Immature natural killer cell (primary cell): ENCODE results near the gene KRT40. TPM values are rescaled to one million over a fixed set of nuclear protein-coding genes. Genes with fewer than 3 reads are reported as not detected.

ENCODE experiments used
- DNase-seq, 3 donors: peaks; one replicate each; pipeline ENCODE4 v3.0.0; 2022; ENCODE audit warnings: mixed read lengths in 1 of 3
- H3K27ac Mint-ChIP-seq, 6 donors: one replicate each; pipeline ENCODE4 v1.8.0; 2020; ENCODE audit warnings: mixed read lengths in 6 of 6, mild to moderate bottlenecking in 5 of 6, inconsistent platforms in 4 of 6, moderate library complexity in 3 of 6
- H3K27me3 Mint-ChIP-seq, 3 donors: one replicate each; pipeline ENCODE4 v1.8.0; 2020 to 2021; ENCODE audit warnings: low read depth in 3 of 3, mild to moderate bottlenecking in 3 of 3, mixed read lengths in 3 of 3, moderate library complexity in 3 of 3, inconsistent platforms in 1 of 3
- H3K36me3 Mint-ChIP-seq, 3 donors: one replicate each; pipeline ENCODE4 v1.8.0; 2020; ENCODE audit warnings: mixed read lengths in 3 of 3, inconsistent platforms in 2 of 3, mild to moderate bottlenecking in 2 of 3
- H3K4me1 Mint-ChIP-seq, 2 donors: one replicate each; pipeline ENCODE4 v1.8.0; 2020; ENCODE audit warnings: inconsistent platforms in 2 of 2, mild to moderate bottlenecking in 2 of 2, mixed read lengths in 2 of 2, moderate library complexity in 1 of 2
- H3K4me3 Mint-ChIP-seq, 5 donors: one replicate each; pipeline ENCODE4 v1.8.0; 2020; ENCODE audit warnings: mild to moderate bottlenecking in 5 of 5, mixed read lengths in 5 of 5, inconsistent platforms in 3 of 5, moderate library complexity in 3 of 5
- H3K9me3 Mint-ChIP-seq, 6 donors: one replicate each; pipeline ENCODE4 v1.8.0; 2020; ENCODE audit warnings: mild to moderate bottlenecking in 6 of 6, mixed read lengths in 6 of 6, inconsistent platforms in 4 of 6, moderate library complexity in 3 of 6
- polyA plus RNA-seq, 3 donors: library from polyadenylated mRNA; unstranded; fragments of 300-500 nt; fragmentation: Illumina TruSeq; gene quantifications; one replicate each; pipeline ENCODE4 v1.2.3, GENCODE V29; 2021

Gene KRT40
- polyA plus RNA-seq, 3 donors from 2014 or later: not detected

DNA sequence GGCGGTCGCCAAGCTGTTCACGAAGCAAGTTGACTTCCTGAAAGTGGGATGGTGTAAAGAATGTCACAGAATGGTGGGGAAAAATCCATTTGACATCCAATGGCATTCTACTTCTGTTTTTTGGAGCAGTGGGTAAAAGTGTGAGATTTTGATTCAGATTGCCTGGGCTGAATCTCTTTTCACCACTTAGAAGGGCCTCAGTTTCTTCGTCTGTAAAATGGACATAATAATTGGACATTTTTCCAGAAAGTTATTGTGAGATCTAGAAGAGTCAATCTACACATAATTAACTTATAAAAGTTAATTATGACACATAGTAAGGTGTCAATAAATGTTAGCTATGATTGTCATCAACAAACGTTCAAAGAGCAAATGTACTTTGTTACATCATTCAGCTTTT is 3.0 kb downstream of the KRT40 start:
- H3K4me3 Mint-ChIP-seq: no peak overlapping the region
- DNase-seq: no peak
- no peaks in the 10 kb centered on the region for H3K9me3 Mint-ChIP-seq
- no peaks in the 10 kb centered on the region for H3K4me1 Mint-ChIP-seq
- no peaks in the 10 kb centered on the region for H3K36me3 Mint-ChIP-seq
- no peak overlapping the region for H3K27ac Mint-ChIP-seq
- H3K27me3 Mint-ChIP-seq: peaks cover 0 to 10% (median 2%) of the 10 kb centered on the region in 3 donors

- H3K27me3 Mint-ChIP-seq: peaks cover 0 to 10% (median 7%) of the 10 kb centered on the region in 3 donors
- DNase-seq: no peak
- no peak overlapping the region for H3K27ac Mint-ChIP-seq
- H3K36me3 Mint-ChIP-seq: no peaks in the 10 kb centered on the region
- no peaks in the 10 kb centered on the region for H3K4me1 Mint-ChIP-seq
- no peak overlapping the region for H3K4me3 Mint-ChIP-seq
- no peaks in the 10 kb centered on the region for H3K9me3 Mint-ChIP-seq
Observed at GRCh38 chr17:40980596-40980995, 3.5 kb downstream of the KRT40 start.

DNA sequence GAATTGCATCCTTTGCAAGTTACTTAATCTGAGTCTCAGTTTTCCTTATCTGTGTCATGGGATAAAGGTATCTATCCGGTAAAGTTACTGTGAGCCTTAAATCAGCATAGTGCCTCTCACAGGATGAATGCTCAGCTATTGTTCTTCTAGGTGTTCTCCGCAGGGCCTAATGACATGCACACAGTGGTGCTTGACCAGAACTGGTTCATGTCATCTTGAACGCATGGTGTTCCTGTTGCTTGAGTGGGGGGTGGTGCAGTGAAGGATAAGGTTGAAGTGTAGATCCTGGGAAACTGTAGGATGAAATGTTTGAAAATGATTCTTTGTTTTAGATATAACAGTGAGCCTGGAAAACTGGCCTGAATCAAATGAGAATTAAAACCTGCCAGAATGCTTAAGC is 4.0 kb downstream of the KRT40 start:
- no peaks in the 10 kb centered on the region for H3K36me3 Mint-ChIP-seq
- H3K9me3 Mint-ChIP-seq: no peaks in the 10 kb centered on the region
- H3K27me3 Mint-ChIP-seq: peaks cover 4 to 14% (median 8%) of the 10 kb centered on the region in 3 donors
- H3K27ac Mint-ChIP-seq: no peak overlapping the region
- no peak for DNase-seq
- H3K4me1 Mint-ChIP-seq: no peaks in the 10 kb centered on the region
- H3K4me3 Mint-ChIP-seq: no peak overlapping the region

DNA sequence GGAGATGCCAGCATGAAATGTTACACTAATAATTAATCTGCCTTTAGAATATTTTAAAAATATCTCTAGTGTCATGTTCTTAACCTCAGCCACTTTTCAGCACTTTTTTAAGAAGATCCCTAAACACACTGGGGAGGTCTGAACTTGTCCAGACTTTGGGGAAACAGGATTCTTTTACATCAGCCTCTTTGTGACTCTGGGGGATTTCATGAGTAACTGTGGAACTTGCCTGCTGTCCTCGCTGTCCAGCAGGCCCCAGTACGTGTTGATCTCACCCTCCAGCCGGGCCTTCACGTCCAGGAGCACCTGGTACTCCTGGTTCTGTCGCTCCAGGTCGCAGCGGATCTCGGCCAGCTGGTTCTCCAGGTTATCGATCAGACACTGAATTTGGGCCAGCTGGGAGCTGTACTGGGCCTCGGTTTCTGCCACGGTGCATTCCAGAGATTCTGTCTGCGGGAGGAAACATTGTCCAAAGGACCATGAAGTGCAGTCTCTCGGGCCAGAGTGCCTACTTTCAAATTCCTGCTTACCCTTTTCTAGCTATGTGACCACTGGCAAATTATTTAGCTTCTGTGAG is 5.5 kb downstream of the KRT40 start:
- Mint-ChIP-seq H3K4me3 (no peak overlapping the region), H3K4me1 (no peaks in the 10 kb centered on the region)
- no peak for DNase-seq

GRCh38 chr17:40975516-40975915 is 8.6 kb downstream of the KRT40 start:
- Mint-ChIP-seq H3K4me1 (no peaks in the 10 kb centered on the region), H3K27ac (no peak overlapping the region)

More for the DNA sequence above, 5.5 kb downstream of the KRT40 start:
- Mint-ChIP-seq H3K27me3 (peaks cover 5 to 16% (median 9%) of the 10 kb centered on the region in 3 donors), H3K9me3 (no peaks in the 10 kb centered on the region), H3K36me3 (no peaks in the 10 kb centered on the region), H3K27ac (no peak overlapping the region)

GRCh38 chr17:40974366-40974765 is 9.8 kb downstream of the KRT40 start:
- Mint-ChIP-seq H3K9me3 (peaks cover 0 to 2% (median 0%) of the 10 kb centered on the region in 6 donors), H3K4me1 (no peaks in the 10 kb centered on the region), H3K4me3 (no peak overlapping the region), H3K27ac (no peak overlapping the region), H3K36me3 (no peaks in the 10 kb centered on the region), H3K27me3 (peaks cover 5 to 17% (median 15%) of the 10 kb centered on the region in 3 donors)
- no peak for DNase-seq

More at GRCh38 chr17:40975516-40975915, 8.6 kb downstream of the KRT40 start:
- H3K4me3 Mint-ChIP-seq: no peak overlapping the region
- H3K36me3 Mint-ChIP-seq: no peaks in the 10 kb centered on the region
- peaks cover 5 to 13% (median 12%) of the 10 kb centered on the region in 3 donors for H3K27me3 Mint-ChIP-seq
- H3K9me3 Mint-ChIP-seq: peaks cover 0 to 2% (median 0%) of the 10 kb centered on the region in 6 donors
- DNase-seq: no peak

- Mint-ChIP-seq H3K27me3 (peaks cover 4 to 15% (median 6%) of the 10 kb centered on the region in 3 donors), H3K4me3 (no peak overlapping the region), H3K36me3 (no peaks in the 10 kb centered on the region), H3K9me3 (peaks cover 0 to 3% (median 0%) of the 10 kb centered on the region in 6 donors), H3K27ac (no peak overlapping the region), H3K4me1 (no peaks in the 10 kb centered on the region)
- DNase-seq: no peak
Observed at GRCh38 chr17:40967582-40967981, 16.5 kb downstream of the KRT40 start.

DNA sequence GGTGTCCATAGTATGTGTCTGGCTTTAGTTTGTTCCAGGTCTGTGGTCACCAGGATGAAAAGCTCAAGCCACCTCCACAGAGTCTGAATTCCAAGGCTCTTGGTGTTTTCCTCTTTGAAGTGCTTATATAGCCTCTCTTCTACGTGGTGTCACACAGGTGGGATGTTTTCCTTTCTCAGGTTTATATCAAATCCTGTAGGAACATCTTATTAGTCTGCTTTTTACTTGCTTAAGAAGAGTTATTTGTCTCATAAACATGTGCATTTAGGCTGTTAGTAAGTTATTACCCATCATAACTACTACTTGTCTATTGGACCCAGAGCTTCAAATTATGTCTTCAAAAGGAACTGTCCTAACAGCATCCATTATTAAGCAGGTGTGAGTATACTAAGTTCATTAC is 17.3 kb downstream of the KRT40 start, which contains the start of gene KRT39:
Gene KRT39, minus strand, starts transcription at position 101 of the 400 bp plus-strand sequence. Its CDS starts 92 bp downstream, at position 9.
- Mint-ChIP-seq H3K27ac (no peak within 1 kb of the TSS), H3K4me1 (no peaks in the 10 kb centered on the region), H3K36me3 (no peaks in the 10 kb centered on the region), H3K9me3 (peaks cover 0 to 2% (median 0%) of the 10 kb centered on the region in 6 donors), H3K27me3 (peaks cover 4 to 15% (median 4%) of the 10 kb centered on the region in 3 donors), H3K4me3 (no peak within 1 kb of the TSS)
- no peak for DNase-seq

DNA sequence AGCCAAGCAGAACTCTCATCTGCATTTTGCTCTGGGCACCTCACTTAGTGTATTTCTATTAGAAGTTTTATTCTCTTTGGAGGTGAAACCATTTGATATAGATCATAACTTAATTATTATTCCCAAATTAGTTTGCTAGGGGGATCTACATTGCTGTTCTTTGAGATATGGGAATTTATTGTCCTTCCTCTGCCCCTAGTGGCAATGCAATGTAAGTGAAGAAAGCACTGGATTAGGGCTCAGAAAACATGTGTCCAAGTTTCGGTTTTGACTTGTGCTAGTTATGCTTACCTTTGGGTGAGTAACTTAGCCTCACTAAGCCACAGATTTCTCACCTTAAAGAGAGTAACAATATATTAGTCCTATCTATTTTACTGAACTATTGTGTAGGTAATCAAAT is 20.3 kb downstream of the KRT40 start:
- Mint-ChIP-seq H3K27ac (peak overlapping the region in 1 of 6 donors; percentile 23), H3K9me3 (peaks cover 0 to 1% (median 0%) of the 10 kb centered on the region in 6 donors), H3K27me3 (peaks cover 2 to 12% (median 4%) of the 10 kb centered on the region in 3 donors), H3K4me3 (no peak overlapping the region), H3K4me1 (no peaks in the 10 kb centered on the region), H3K36me3 (no peaks in the 10 kb centered on the region)
- peak in 1 of 3 donors; percentile 14 for DNase-seq

DNA sequence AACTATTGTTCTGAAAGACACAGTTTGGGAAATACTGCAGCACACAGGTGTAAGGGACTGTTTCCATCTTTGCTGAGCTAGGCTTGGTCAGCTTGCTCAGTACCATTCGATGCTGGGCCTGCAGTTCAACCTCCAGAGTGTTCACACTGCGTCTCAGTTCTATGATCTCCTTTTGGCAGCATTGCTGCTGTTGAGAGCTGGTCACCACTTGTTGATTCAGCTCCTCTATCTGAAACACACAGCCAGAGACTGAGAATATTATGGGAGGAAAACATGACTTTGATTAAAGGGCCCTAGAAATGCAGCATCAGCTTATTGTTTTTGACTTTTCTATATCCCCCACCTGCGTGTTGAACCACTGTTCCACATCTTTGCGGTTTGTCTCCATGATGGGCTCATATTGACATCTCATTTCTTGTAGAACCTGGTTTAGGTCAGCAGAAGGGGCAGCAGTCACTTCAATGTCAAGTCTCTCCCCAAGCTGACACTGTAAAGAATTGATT is 22.0 kb downstream of the KRT40 start:
- Mint-ChIP-seq H3K4me1 (no peaks in the 10 kb centered on the region), H3K9me3 (no peaks in the 10 kb centered on the region), H3K27ac (no peak overlapping the region), H3K36me3 (no peaks in the 10 kb centered on the region), H3K27me3 (peaks cover 2 to 7% (median 4%) of the 10 kb centered on the region in 3 donors), H3K4me3 (no peak overlapping the region)
- no peak for DNase-seq

DNA sequence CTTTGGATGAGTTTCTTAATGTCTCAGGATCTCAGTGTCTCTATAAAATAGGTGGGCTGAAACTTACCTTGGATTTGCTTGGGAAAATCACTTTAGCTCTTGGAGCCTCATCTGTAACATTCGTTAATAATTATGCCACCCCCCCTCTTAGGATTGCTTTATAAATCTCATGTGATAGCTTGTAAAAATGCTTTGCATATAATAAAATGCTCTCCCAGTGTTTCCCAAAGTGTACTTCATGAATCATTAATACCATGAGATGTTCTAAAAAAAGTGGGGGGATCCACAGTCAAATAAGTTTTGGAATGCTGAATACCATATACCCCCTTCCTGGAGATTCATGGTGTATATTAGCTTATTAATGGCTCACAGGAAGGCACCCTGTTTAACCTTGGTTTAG is 22.5 kb downstream of the KRT40 start:
- Mint-ChIP-seq H3K4me1 (no peaks in the 10 kb centered on the region), H3K27ac (no peak overlapping the region), H3K4me3 (no peak overlapping the region), H3K9me3 (no peaks in the 10 kb centered on the region), H3K27me3 (peaks cover 2 to 7% (median 4%) of the 10 kb centered on the region in 3 donors), H3K36me3 (no peaks in the 10 kb centered on the region)
- no peak for DNase-seq

GRCh38 chr17:40960144-40960543 is 24.0 kb downstream of the KRT40 start:
- no peak for DNase-seq
- H3K4me1 Mint-ChIP-seq: no peaks in the 10 kb centered on the region
- H3K27me3 Mint-ChIP-seq: peaks cover 2 to 4% (median 2%) of the 10 kb centered on the region in 3 donors
- H3K27ac Mint-ChIP-seq: no peak overlapping the region
- no peaks in the 10 kb centered on the region for H3K9me3 Mint-ChIP-seq
- no peak overlapping the region for H3K4me3 Mint-ChIP-seq
- no peaks in the 10 kb centered on the region for H3K36me3 Mint-ChIP-seq

DNA sequence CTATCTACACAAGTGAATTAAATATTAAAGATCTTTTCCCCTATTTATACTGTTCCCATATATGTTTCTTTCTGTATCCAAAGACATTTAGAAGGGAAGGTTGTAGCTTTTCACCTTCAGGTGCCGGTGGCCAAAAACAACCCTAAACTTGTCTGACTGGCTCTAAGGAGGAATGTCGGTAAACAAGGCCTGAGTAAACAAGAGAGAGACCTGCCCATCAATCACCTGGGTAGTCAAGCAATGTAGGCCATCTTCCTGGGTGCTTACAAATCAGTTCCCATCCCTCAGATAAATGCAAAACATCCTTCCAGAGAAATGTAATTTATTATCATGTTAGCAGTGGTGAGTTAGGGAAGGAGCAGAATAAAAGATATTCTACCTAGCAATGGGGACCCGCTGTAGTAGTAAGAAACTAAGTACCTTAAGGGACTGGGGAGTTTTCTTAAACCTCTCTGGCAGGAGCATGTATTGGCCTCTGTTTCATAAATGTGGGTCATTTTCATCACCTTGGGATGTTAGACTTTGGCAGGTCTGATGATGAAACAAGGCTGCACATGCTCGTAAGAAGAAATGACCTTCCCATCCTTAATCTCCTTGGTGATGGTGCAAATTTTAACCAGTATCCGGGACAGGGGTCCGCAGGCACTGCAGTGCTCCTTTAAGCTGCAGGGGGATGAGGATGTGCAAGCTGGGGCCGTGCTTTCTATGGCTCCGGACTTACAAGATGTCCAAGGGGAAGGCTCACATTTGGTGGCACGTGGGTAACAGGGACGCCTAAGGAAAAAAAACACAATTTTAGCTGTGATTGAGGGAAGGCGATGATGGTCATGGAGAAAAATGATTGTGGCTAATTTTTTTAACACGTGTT is 25.8 kb downstream of the KRT40 start:
- no peak for DNase-seq
- Mint-ChIP-seq H3K9me3 (no peaks in the 10 kb centered on the region), H3K4me3 (no peak overlapping the region), H3K27me3 (peaks cover 4 to 6% (median 6%) of the 10 kb centered on the region in 3 donors), H3K36me3 (no peaks in the 10 kb centered on the region), H3K4me1 (no peaks in the 10 kb centered on the region), H3K27ac (no peak overlapping the region)
